Nephron progenitor cell (in vitro differentiated cells): ENCODE results near the gene SERPINA3.

Experiments used
- DNase-seq: peaks from one replicate; pipeline ENCODE4 v3.0.0; 2021
- H3K27ac Mint-ChIP-seq: 2 replicates; pipeline ENCODE4 v1.8.0; 2021; ENCODE audit warnings: mild to moderate bottlenecking, moderate library complexity, mixed read lengths
- H3K27me3 Mint-ChIP-seq: 2 replicates; pipeline ENCODE4 v1.8.0; 2021; ENCODE audit warnings: mild to moderate bottlenecking, low read depth, mixed read lengths; ENCODE audit not compliant: poor library complexity
- H3K36me3 Mint-ChIP-seq: 2 replicates; pipeline ENCODE4 v1.8.0; 2021; ENCODE audit warnings: low read depth, mixed read lengths
- H3K4me1 Mint-ChIP-seq: 2 replicates; pipeline ENCODE4 v1.8.0; 2021; ENCODE audit warnings: mixed read lengths
- H3K4me3 Mint-ChIP-seq: 2 replicates; pipeline ENCODE4 v1.8.0; 2021; ENCODE audit warnings: mild to moderate bottlenecking, moderate library complexity, mixed read lengths
- H3K9me3 Mint-ChIP-seq: 2 replicates; pipeline ENCODE4 v1.8.0; 2021; ENCODE audit warnings: mild to moderate bottlenecking, moderate library complexity, mixed read lengths
- CTCF ChIP-seq: fragments of 200-600 bp; sonication (generic); IDR thresholded peaks from 2 replicates; pipeline ENCODE4 v1.5.0; 2021; ENCODE audit warnings: antibody characterized with exemption

SERPINA3 gene

DNA sequence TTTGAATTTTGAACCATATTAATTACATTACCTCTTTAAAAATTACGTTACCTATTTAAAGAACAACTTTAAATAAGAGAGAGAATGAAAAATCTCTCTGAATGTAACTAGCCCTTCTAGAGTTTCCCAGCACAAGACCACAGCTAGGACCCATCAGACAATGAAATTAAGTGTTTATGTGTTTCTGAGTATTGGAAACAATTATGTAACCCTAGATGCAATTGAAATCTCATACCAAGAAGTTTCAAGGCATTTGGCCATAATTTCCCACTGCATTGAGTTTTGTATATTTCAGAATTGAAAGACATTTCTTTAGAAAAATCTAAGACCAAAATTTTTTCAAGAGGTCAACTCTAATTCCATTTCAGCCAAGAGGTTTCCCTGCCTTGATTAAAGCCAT lies 47.1 kb downstream of the SERPINA3 start:
- peaks cover 23% of the 10 kb centered on the region for H3K27me3 Mint-ChIP-seq
- DNase-seq, result no peak
- no peak for TF ChIP-seq CTCF
- H3K9me3 Mint-ChIP-seq, result peaks cover 13% of the 10 kb centered on the region
- H3K4me1 Mint-ChIP-seq, result no peaks in the 10 kb centered on the region
- H3K27ac Mint-ChIP-seq, result no peak overlapping the region
- H3K4me3 Mint-ChIP-seq, result no peak overlapping the region
- H3K36me3 Mint-ChIP-seq, result no peaks in the 10 kb centered on the region

GRCh38 chr14:94659901-94660300 lies 47.7 kb downstream of the SERPINA3 start:
- Mint-ChIP-seq H3K27me3 (peaks cover 21% of the 10 kb centered on the region), H3K27ac (no peak overlapping the region), H3K4me3 (no peak overlapping the region), H3K9me3 (peaks cover 13% of the 10 kb centered on the region), H3K36me3 (no peaks in the 10 kb centered on the region), H3K4me1 (no peaks in the 10 kb centered on the region)
- no peak for TF ChIP-seq CTCF
- no peak for DNase-seq

DNA sequence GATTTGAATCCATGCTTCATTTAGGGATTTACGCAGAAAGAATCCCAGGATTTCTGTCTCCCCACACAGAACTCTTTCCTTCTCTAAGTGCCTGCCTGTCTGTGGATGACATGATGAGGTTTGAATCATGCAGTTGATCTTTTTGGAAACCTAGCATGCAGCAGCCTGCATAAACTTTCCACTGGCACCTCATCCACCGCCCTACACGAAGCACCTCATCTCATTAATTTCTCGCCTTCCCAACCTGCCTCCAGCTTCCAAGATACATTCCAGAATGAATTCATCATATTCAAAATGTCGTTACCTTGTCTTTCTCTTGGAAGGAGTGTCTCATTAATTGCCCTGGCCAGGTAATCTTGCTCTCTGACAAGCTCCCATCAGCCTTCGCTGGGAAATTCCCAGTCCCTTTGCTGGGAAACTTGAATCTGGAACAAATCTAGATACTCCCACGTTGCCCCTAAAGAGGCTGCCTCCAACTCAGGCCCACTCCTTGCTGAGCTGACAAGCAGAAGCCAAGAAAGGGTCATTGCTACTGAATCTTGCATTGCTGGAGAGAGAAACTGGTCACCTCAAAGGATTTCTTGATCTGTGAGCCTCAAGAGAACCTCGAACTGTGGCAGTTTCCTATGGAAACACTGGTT lies 48.2 kb downstream of the SERPINA3 start:
- Mint-ChIP-seq H3K4me1 (no peaks in the 10 kb centered on the region), H3K9me3 (peaks cover 13% of the 10 kb centered on the region), H3K4me3 (no peak overlapping the region), H3K36me3 (no peaks in the 10 kb centered on the region), H3K27me3 (peaks cover 21% of the 10 kb centered on the region), H3K27ac (no peak overlapping the region)
- DNase-seq, result no peak
- no peak for TF ChIP-seq CTCF

- Mint-ChIP-seq H3K27ac (no peak overlapping the region), H3K36me3 (no peaks in the 10 kb centered on the region), H3K27me3 (peaks cover 21% of the 10 kb centered on the region), H3K9me3 (peaks cover 5% of the 10 kb centered on the region), H3K4me3 (no peak overlapping the region), H3K4me1 (no peaks in the 10 kb centered on the region)
- no peak for DNase-seq
- TF ChIP-seq CTCF, result no peak
Observed at GRCh38 chr14:94663538-94663937, 51.3 kb downstream of the SERPINA3 start.

DNA sequence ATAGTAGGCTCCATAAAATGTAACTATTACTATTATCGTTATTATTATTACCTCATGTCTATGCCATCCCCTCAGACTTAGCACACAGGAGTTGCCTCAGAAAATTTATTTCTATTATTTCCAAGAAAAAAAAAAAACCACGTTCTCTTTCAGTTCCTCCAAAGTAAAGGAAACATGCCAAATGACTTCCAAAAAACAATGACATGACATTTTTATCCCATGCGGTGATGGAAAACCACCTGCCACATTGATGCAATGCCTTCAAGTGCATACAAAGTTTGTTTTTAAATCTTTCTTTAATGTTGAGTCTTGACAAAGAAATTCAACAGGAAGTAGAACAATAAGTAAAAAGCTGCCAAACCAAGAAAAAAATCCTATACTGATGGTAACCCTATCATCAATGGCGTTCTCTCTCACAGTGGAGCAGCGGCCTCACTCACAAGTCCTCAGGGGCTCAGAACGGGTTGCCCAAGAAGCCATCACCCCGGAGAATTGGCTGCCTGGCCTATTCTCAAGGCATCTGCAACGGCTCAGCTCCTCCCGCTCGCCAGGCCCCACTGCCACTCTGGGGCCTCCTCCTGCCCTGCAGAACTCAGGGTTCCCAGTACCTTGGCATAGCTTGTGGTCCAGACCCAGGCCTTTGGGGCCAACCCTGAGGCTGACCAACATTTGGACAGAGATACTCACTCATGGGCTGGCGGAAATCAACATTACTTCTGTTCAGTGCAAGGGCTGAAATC lies 51.9 kb downstream of the SERPINA3 start:
- TF ChIP-seq CTCF, result no peak
- H3K36me3 Mint-ChIP-seq, result no peaks in the 10 kb centered on the region
- H3K4me1 Mint-ChIP-seq, result no peaks in the 10 kb centered on the region
- peaks cover 21% of the 10 kb centered on the region for H3K27me3 Mint-ChIP-seq
- H3K9me3 Mint-ChIP-seq, result peaks cover 1% of the 10 kb centered on the region
- no peak overlapping the region for H3K27ac Mint-ChIP-seq
- no peak overlapping the region for H3K4me3 Mint-ChIP-seq
- DNase-seq, result no peak

DNA sequence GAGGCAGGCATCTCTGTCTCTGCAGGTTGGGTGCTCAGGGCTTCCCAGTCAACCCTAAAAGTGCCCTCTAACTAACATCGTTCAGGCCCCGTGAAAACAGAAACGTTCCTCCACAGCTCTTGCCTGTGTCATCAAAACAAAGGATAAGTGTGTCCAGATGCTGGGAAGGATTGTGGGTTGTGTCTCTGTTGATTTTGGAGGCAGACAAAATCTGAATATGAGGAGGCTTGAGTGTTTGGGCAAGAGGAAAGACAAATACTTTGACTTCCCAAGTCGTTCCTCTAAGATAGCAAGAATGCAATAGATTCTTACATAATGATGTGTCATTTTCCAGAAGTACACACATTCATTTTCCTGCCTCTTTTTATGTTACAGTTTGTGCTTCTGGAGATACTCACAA lies 52.9 kb downstream of the SERPINA3 start:
- H3K9me3 Mint-ChIP-seq, result no peaks in the 10 kb centered on the region
- H3K4me3 Mint-ChIP-seq, result no peak overlapping the region
- no peaks in the 10 kb centered on the region for H3K36me3 Mint-ChIP-seq
- H3K27ac Mint-ChIP-seq, result no peak overlapping the region
- DNase-seq, result no peak
- TF ChIP-seq CTCF, result no peak
- H3K27me3 Mint-ChIP-seq, result peaks cover 21% of the 10 kb centered on the region
- no peaks in the 10 kb centered on the region for H3K4me1 Mint-ChIP-seq
